Activated CD8-positive, alpha-beta memory T cell treated with anti-CD3 and anti-CD28 coated beads for 4 hours (primary cell): Measurements from ENCODE around the gene SELENOO.

ENCODE experiments used
- DNase-seq, 2 donors: peaks; one replicate each; pipeline ENCODE4 v3.0.0-alpha.2; 2020; ENCODE audit warnings: low read depth in 2 of 2

The SELENOO gene

GRCh38 chr22:50171319-50171964, 29.4 kb upstream of the SELENOO start:
- DNase-seq, result no peak

GRCh38 chr22:50171965-50172421, 28.8 kb upstream of the SELENOO start:
- DNase-seq, result no peak

- DNase-seq, result no peak
Observed at GRCh38 chr22:50173311-50173982, 27.4 kb upstream of the SELENOO start.

- DNase-seq, result no peak
Observed at GRCh38 chr22:50173983-50174355, 26.8 kb upstream of the SELENOO start.

- DNase-seq, result no peak
Observed at GRCh38 chr22:50174382-50175190, 26.2 kb upstream of the SELENOO start.

GRCh38 chr22:50175191-50175461, 25.7 kb upstream of the SELENOO start:
- DNase-seq, result no peak

- DNase-seq, result no peak
Observed at GRCh38 chr22:50175921-50176849, 24.6 kb upstream of the SELENOO start.

GRCh38 chr22:50176850-50177536, 23.8 kb upstream of the SELENOO start:
- DNase-seq, result no peak

- no peak for DNase-seq
Observed at GRCh38 chr22:50177537-50178470, 23.0 kb upstream of the SELENOO start.

- no peak for DNase-seq
Observed at GRCh38 chr22:50178471-50178864, 22.3 kb upstream of the SELENOO start.

- no peak for DNase-seq
Observed at GRCh38 chr22:50178871-50179869, 21.6 kb upstream of the SELENOO start.

GRCh38 chr22:50179937-50180726, 20.7 kb upstream of the SELENOO start:
- DNase-seq, result no peak

GRCh38 chr22:50180727-50181521, 19.9 kb upstream of the SELENOO start:
- no peak for DNase-seq

GRCh38 chr22:50182176-50183081, 18.4 kb upstream of the SELENOO start:
- DNase-seq, result no peak

- DNase-seq, result no peak
Observed at GRCh38 chr22:50183141-50183971, 17.5 kb upstream of the SELENOO start.
